Lung (tissue), 12 donors: ENCODE data around the gene AGFG2. TPM values are rescaled to one million over a fixed set of nuclear protein-coding genes. Genes with fewer than 3 reads are reported as not detected.
A peak's percentile ranks its signal among the peaks of the same experiment; 100 is the strongest.
"Not testable (repeated sequence)": the region's sequence is repeated elsewhere in the genome, so short reads cannot be mapped to it uniquely, and the experiment has no call there.

Experiments used
- ATAC-seq: fragments of 200-7000 bp; cut with Tn5 transposase; one replicate; pipeline ENCODE4 v1.9.1; 2020; ENCODE audit warnings: moderate number of reproducible peaks; ENCODE audit not compliant: insufficient read depth, low FRiP score
- DNase-seq, 3 donors: peaks; one replicate each; pipeline ENCODE4 v3.0.0-alpha.2; 2013 to 2017
- H3K27ac ChIP-seq, 2 donors: one replicate each; pipeline ENCODE4 v1.5.1; 2013; ENCODE audit warnings: mild to moderate bottlenecking in 2 of 2, moderate library complexity in 2 of 2, control low read depth in 1 of 2, inconsistent platforms in 1 of 2, low read depth in 1 of 2, low read length in 1 of 2
- H3K27me3 ChIP-seq, 3 donors: one replicate each; pipeline ENCODE4 v1.5.1; 2013; ENCODE audit warnings: low read length in 2 of 3; ENCODE audit not compliant: control insufficient read depth in 3 of 3, insufficient read depth in 3 of 3
- H3K36me3 ChIP-seq, 4 donors: one replicate each; pipeline ENCODE4 v1.5.1; 2013; ENCODE audit warnings: low read length in 4 of 4, mild to moderate bottlenecking in 1 of 4, moderate library complexity in 1 of 4; ENCODE audit not compliant: control insufficient read depth in 4 of 4, insufficient read depth in 4 of 4
- H3K4me1 ChIP-seq, 5 donors: one replicate each; pipeline ENCODE4 v1.5.1; 2013; ENCODE audit warnings: low read length in 5 of 5, mild to moderate bottlenecking in 2 of 5, moderate library complexity in 1 of 5; ENCODE audit not compliant: control insufficient read depth in 5 of 5, insufficient read depth in 5 of 5
- H3K4me3 ChIP-seq: one replicate; pipeline ENCODE4 v1.5.1; 2013; ENCODE audit warnings: mild to moderate bottlenecking, control low read depth, moderate library complexity
- H3K9ac ChIP-seq, 2 donors: one replicate each; pipeline ENCODE4 v1.5.1; 2013; ENCODE audit warnings: low read length in 2 of 2, control low read depth in 1 of 2; ENCODE audit not compliant: insufficient read depth in 1 of 2
- H3K9me3 ChIP-seq, 4 donors: one replicate each; pipeline ENCODE4 v1.5.1; 2013; ENCODE audit warnings: low read length in 3 of 4, mild to moderate bottlenecking in 1 of 4, moderate library complexity in 1 of 4; ENCODE audit not compliant: control insufficient read depth in 4 of 4, insufficient read depth in 3 of 4
- CTCF ChIP-seq: IDR thresholded peaks from 2 replicates; pipeline ENCODE4 v1.5.1; 2012; ENCODE audit warnings: mild to moderate bottlenecking; ENCODE audit errors: control extremely low read depth, extremely low read depth
- WGBS, 2 donors: extraction: QIAGEN DNeasy Blood & Tissue Kit; methylation state at CpG; one replicate each; pipeline ENCODE4 v1.1.7; 2013; 5-methylcytosine and 5-hydroxymethylcytosine counted together
- polyA plus RNA-seq, 2 donors: library from polyadenylated mRNA; stranded (reverse); fragments of 200-250 nt; gene quantifications; one replicate each; pipeline ENCODE4 v1.2.1, GENCODE V29; 2013
- total RNA-seq, 2 donors: library from RNA; depleted of rRNA in 1 of 2; stranded (reverse); fragments of >200 nt in 1 of 2; gene quantifications; one replicate each; pipeline ENCODE4 v1.2.1, GENCODE V29; 2014 to 2021
- donor health status: control.
- donor health status: control.
- donor health status: Bipolar disorder and iron deficiency.
- donor health status: healthy.
- donor health status: DM: yes; HTN: yes; CAD: no.

The AGFG2 gene
- total and polyA plus RNA-seq, 4 donors = 15.9 to 36.0 (median 19.7) TPM

GRCh38 chr7:100538348-100538653 is 702 bp upstream of the AGFG2 start:
- peaks cover 0 to 12% (median 2%) of the 10 kb centered on the region in 5 donors for H3K4me1 ChIP-seq
- 9 to 10% methylated on average over 8 of the region's 8 CpGs for WGBS, 2 donors
- peak overlapping the region in 1 of 2 donors; percentile 76 for H3K27ac ChIP-seq
- no peak overlapping the region for H3K9ac ChIP-seq
- H3K9me3 ChIP-seq = no peaks in the 10 kb centered on the region
- TF ChIP-seq CTCF = no peak
- ATAC-seq (no peak), DNase-seq (no peak)
- no peak overlapping the region for H3K4me3 ChIP-seq
- H3K27me3 ChIP-seq = no peaks in the 10 kb centered on the region
- no peaks in the 10 kb centered on the region for H3K36me3 ChIP-seq

GRCh38 chr7:100539436-100540006 is 518 bp downstream of the AGFG2 start:
- H3K9ac ChIP-seq = no peak overlapping the region
- 1% methylated on average over 40 to 44 of the region's 44 CpGs for WGBS, 2 donors
- ATAC-seq (no peak), DNase-seq (no peak)
- peak overlapping the region; percentile 77 to 85 for H3K27ac ChIP-seq
- H3K9me3 ChIP-seq = no peaks in the 10 kb centered on the region
- no peaks in the 10 kb centered on the region for H3K36me3 ChIP-seq
- H3K4me1 ChIP-seq = peaks cover 0 to 12% (median 4%) of the 10 kb centered on the region in 5 donors
- peak overlapping the region; percentile 80 for H3K4me3 ChIP-seq
- TF ChIP-seq CTCF = no peak
- no peaks in the 10 kb centered on the region for H3K27me3 ChIP-seq

GRCh38 chr7:100540073-100540723 is 1.2 kb downstream of the AGFG2 start:
- Histone ChIP-seq H3K4me3 (peak overlapping the region; percentile 80), H3K4me1 (peaks cover 2 to 12% (median 8%) of the 10 kb centered on the region in 5 donors), H3K9ac (no peak overlapping the region), H3K27me3 (no peaks in the 10 kb centered on the region), H3K9me3 (no peaks in the 10 kb centered on the region), H3K27ac (no peak overlapping the region), H3K36me3 (no peaks in the 10 kb centered on the region)
- DNase-seq (peak in 1 of 3 donors; percentile 30), ATAC-seq (no peak)
- WGBS, 2 donors = 49 to 71% methylated on average over 6 of the region's 6 CpGs
- no peak for TF ChIP-seq CTCF

GRCh38 chr7:100541309-100541708 is 2.3 kb downstream of the AGFG2 start:
- not testable (repeated sequence) for H3K4me3 ChIP-seq, H3K9ac ChIP-seq, H3K36me3 ChIP-seq, DNase-seq, H3K27ac ChIP-seq, ATAC-seq, H3K9me3 ChIP-seq, H3K27me3 ChIP-seq
- WGBS, 2 donors = 75 to 77% methylated on average over 7 of the region's 7 CpGs
- H3K4me1 ChIP-seq = peaks cover 2 to 22% (median 16%) of the 10 kb centered on the region in 5 donors
